Activated CD4-positive, alpha-beta T cell treated with anti-CD3 and anti-CD28 coated beads, Interleukin-2, Interleukin-6, amounts not matched to agents 100 ng/mL and 50 ng/mL, durations not matched to agents 16 hours and 8 hours (primary cell): ENCODE data around the gene BMF.

Experiments used
- DNase-seq: peaks from one replicate; pipeline ENCODE4 v3.0.0-alpha.2; 2020

BMF gene

GRCh38 chr15:40047415-40048210, 61.1 kb downstream of the BMF start:
- DNase-seq, result peak; percentile 92

GRCh38 chr15:40046721-40047414, 61.8 kb downstream of the BMF start:
- DNase-seq, result peak; percentile 49

GRCh38 chr15:40045572-40046217, 63.0 kb downstream of the BMF start:
- no peak for DNase-seq

GRCh38 chr15:40044717-40045571, 63.7 kb downstream of the BMF start:
- DNase-seq, result peak; percentile 91

- DNase-seq, result no peak
These were observed 64.6 kb downstream of the BMF start for GRCh38 chr15:40043927-40044716.

- no peak for DNase-seq
These were observed 65.8 kb downstream of the BMF start for GRCh38 chr15:40042791-40043320.

GRCh38 chr15:40040770-40041169, 67.9 kb downstream of the BMF start:
- no peak for DNase-seq

GRCh38 chr15:40040293-40040635, 68.4 kb downstream of the BMF start:
- no peak for DNase-seq

GRCh38 chr15:40038638-40039543, 69.8 kb downstream of the BMF start, which contains the start of gene SRP14:
TSS of gene SRP14 (minus strand) at chr15:40039181. CDS start at chr15:40039116, 65 bp downstream.
- DNase-seq, result peak; percentile 96

- no peak for DNase-seq
These were observed 70.4 kb downstream of the BMF start for GRCh38 chr15:40038275-40038637.
